H1 (cell line): ENCODE data around the gene CUZD1.

Experiments
- BRCA1 ChIP-seq: IDR thresholded peaks from 2 replicates; pipeline ENCODE4 v1.6.1; 2012; ENCODE audit warnings: low read depth, low read length, improper control_type of control experiment
- ZNF274 ChIP-seq: IDR thresholded peaks from 2 replicates; pipeline ENCODE4 v1.7.0; 2012; ENCODE audit warnings: low read length, borderline replicate concordance; ENCODE audit errors: extremely low read depth

DNA sequence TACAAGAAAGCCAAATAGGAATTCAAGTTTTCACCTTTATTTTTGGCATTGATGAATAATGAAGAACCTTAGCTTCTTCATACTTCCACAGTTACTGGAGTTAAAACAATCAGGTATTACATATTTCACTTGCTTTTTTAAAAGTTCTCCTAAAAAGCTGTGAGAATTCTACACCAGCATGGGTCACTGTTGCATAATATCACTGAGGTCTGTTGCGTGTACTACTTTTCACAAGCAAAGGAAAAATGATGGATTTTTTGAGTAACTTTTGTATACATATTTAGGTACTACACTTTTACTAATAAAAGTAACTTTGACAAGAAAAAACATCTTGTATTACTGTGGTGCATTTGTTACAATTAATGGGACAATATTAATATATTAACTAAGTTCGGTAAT lies 18.5 kb upstream of the CUZD1 start:
- TF ChIP-seq ZNF274 (no peak), BRCA1 (no peak)
